GM12864 (cell line): ENCODE data around the gene SYT2.
"Not testable (repeated sequence)": the region's sequence is repeated elsewhere in the genome, so short reads cannot be mapped to it uniquely, and the experiment has no call there.

ENCODE experiments used
- DNase-seq: peaks from one replicate; pipeline ENCODE4 v3.0.0-alpha.2; 2011; ENCODE audit warnings: low read depth
- H3K4me3 ChIP-seq: 2 replicates; pipeline ENCODE4 v1.5.1; 2011; ENCODE audit warnings: mild to moderate bottlenecking, low read depth, low read length, control low read depth
- CTCF ChIP-seq: IDR thresholded peaks from 2 replicates; pipeline ENCODE4 v1.5.1; 2011; ENCODE audit warnings: low read depth, mild to moderate bottlenecking, moderate library complexity, low read length, control low read depth, inconsistent platforms; ENCODE audit errors: missing control alignments

Gene SYT2

DNA sequence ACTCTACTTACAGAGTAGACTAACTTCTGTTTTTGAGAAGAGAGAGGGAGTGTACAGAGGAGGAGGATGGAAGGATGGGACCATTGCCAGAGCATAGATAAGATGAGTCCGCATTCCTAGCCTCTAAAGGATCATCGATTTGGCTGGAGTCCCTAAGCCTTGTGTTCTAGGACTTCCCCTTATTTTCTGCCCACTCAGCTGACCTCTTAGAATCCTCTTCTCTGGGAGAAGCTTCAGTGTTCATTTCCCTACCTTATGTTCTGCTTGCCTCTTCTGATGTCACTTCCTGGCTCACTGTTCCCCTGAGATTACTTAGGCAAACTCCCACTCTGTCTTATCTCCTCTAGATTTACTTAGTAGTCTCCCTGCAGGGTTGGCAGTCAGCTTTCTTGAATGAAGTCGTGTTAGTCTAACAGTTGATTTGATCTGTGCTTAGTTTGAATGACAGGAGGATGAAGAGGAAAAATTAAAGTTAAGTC lies 156.7 kb downstream of the SYT2 start:
- TF ChIP-seq CTCF = no peak
- no peak for DNase-seq
- no peak overlapping the region for H3K4me3 ChIP-seq

DNA sequence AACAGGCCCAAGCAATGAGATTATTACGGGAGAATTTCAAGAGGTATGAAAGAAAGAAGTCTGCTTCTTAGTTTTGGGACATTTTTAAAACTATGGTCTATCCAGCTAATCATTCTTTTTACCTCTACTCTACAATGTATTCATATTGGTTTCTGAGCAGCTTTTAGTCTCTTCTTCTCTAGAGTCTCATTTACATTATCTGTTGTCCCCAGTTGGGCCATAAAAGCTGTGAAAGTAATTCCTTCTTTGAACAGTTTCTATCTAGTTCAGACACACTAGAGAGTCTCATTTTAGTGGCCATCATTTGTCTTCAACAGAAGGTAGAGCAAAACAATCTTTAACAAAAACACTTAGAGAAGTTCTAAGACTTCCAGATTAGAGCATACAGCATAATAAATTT lies 157.2 kb downstream of the SYT2 start:
- not testable (repeated sequence) for DNase-seq

DNA sequence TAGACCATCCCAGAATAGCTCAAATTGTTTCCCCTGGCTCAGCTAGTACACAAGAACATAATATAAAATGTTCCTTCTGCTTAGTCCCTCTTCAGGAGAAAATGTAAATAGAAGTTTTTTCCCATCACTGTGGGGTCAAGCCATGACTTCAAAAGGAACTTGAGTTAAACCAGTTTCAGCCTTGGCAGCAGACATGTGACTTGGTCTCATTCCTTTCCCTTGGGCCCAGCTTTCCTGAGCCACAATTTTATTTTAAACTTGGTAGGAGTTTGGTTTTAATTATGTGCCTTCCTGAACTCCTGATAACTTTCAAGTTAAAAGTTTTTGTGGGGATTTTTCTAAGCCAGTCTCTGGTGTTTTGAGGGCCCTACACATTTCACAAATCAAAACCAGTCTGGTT lies 157.6 kb downstream of the SYT2 start:
- not testable (repeated sequence) for DNase-seq, H3K4me3 ChIP-seq

More for the DNA sequence above, 157.2 kb downstream of the SYT2 start:
- H3K4me3 ChIP-seq = not testable (repeated sequence)

DNA sequence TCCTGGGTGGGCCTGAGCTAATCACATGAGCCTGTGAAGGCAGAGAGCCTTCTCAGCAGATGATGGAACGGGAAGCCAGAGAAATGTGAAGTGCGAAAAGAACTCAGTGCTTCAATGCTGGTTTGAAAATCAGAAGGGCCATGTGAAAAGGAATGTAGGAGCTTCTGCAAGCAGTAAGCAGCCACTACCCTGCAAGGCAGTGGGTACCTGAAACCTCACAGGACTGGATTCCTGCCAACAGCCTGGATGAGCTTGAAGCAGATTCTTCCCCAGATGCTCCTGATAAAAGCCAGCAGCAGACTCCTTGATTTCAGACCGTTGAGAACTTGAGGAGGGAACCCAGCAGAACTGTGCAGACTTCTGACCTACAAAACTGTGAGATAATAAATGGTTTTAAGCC lies 158.6 kb downstream of the SYT2 start:
- H3K4me3 ChIP-seq = no peak overlapping the region
- TF ChIP-seq CTCF = no peak
- DNase-seq = no peak

GRCh38 chr1:202550088-202550487 lies 160.2 kb downstream of the SYT2 start:
- not testable (repeated sequence) for H3K4me3 ChIP-seq

GRCh38 chr1:202547215-202547614 lies 163.0 kb downstream of the SYT2 start:
- no peak for TF ChIP-seq CTCF
- H3K4me3 ChIP-seq = no peak overlapping the region
- DNase-seq = no peak

More at GRCh38 chr1:202550088-202550487, 160.2 kb downstream of the SYT2 start:
- DNase-seq = not testable (repeated sequence)

DNA sequence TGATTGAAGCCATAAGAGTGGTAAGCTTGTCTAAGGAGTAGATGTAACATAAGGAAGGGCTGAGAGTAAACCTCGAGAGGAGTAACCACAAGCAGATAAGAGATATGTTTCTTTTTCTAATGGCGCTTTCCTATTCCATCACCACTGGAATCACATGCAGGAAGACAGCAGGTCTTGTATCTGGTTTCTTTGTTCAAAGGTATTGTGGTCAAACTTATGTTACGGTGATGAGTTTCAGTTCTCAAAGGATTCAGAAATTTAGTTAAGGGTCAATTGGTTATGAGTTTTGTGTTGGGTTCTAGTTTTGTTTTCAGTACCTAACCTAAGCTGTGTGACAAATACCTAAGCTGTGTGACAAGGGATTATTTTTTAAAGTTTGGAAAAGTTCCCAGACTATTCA lies 163.5 kb downstream of the SYT2 start:
- not testable (repeated sequence) for DNase-seq, H3K4me3 ChIP-seq

GRCh38 chr1:202546377-202546776 lies 163.9 kb downstream of the SYT2 start:
- DNase-seq, H3K4me3 ChIP-seq: not testable (repeated sequence)

DNA sequence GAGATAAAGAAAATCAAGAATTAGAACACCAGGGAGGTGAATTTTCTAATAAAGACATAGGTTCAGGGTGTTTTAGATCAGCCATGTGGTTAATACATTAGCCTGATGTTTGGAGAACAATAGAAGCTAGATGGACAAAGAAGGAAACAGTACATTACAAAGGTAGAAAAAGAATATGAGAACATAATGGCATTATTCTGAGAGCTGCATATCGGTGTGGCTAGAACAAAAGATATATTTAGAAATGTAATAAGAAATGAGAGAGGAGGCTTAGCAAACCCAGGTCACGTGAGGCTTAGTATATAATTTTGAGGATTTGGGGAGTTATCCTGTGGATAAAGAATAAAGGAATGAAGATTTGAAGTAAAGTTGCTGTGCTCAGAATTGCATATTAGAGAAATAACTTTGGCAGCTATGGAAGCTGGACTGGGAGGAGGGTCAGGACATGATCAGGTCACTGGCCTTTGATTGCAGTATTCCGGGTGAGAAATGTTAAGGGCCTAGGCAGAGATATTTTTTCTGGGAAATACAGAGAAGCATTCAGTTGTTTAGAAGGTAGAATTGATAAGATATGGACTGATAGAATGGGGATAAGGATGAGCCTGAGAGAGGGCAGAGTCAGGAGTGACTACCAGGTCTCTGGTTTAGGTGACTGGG lies 164.5 kb downstream of the SYT2 start:
- H3K4me3 ChIP-seq, DNase-seq: not testable (repeated sequence)

- DNase-seq, H3K4me3 ChIP-seq: not testable (repeated sequence)
Measured at GRCh38 chr1:202544766-202545449, 165.3 kb downstream of the SYT2 start.

- DNase-seq, H3K4me3 ChIP-seq: not testable (repeated sequence)
Measured at GRCh38 chr1:202543537-202543936, 166.7 kb downstream of the SYT2 start.

DNA sequence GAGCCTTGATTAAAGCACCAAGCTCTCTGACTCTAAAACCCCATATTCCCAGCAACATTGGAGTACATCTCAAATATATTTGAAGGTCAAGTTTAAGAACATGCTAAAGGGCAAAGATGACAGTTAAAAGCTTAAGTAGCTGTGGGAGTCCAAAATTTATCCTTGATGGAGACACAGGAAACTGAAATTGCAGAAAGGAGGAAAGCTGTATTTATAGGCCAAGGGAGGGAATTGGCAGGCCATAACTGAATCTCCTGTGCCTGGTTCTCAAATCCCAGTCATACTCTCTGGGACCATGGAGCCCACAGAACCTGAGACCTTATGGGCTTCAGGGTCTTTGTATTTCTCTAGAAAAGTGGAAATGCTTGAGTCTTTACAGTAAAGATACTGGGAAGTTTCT lies 167.8 kb downstream of the SYT2 start:
- DNase-seq, H3K4me3 ChIP-seq: not testable (repeated sequence)

GRCh38 chr1:202540858-202541257 lies 169.4 kb downstream of the SYT2 start:
- not testable (repeated sequence) for DNase-seq, H3K4me3 ChIP-seq
